HPDE6-E6E7 (cell line): ENCODE measurements around the gene RPS3A.
"Not testable (repeated sequence)": the region's sequence is repeated elsewhere in the genome, so short reads cannot be mapped to it uniquely, and the experiment has no call there.

ENCODE experiments used
- DNase-seq: peaks from one replicate; pipeline ENCODE4 v3.0.0; 2011; ENCODE audit warnings: missing footprints; ENCODE audit errors: extremely low spot score

Gene RPS3A

DNA sequence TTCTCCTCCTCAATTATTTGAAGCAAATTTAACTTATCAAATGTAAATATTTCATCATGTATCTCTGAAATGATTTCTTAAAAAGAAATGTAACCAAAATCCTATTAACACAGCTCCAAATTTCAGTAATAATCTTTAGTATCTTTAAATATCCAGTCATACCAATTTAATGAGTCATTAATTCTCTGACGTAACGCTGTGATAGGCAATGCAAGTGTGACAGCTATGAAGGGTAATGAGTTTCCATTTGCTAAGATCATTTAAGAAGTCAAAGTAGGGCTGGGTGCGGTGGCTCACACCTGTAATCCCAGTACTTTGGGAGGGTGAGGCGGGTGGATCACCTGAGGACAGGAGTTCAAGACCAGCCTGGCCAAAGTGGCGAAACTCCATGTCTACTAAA, 15.6 kb downstream of the RPS3A start:
- no peak for DNase-seq

DNA sequence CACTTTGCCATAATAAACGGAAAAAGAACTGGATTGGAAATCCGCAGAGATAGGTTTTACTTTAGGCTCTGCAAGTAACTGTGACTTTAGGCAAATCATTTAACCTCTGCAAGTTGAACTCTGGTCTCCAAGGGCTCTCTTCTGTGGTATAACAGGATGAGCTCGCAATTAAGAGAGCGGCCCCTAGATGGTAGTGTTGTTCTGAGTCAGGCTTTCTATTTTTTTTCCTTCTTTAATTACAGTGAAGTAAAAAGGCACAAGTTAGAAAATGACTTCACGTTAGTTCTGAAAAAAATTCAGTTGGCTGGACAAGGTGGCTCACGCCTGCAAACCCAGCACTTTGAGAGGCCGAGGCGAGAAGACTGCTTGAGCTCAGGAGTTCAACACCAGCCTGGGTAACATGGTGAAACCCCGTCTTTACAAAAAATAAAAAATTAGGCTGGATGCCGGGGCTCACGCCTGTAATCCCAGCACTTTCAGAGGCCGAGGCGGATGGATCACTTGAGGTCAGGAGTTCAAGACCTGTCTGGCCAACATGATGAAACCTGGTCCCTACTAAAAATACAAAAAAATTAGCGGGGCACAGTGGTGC, 18.0 kb downstream of the RPS3A start:
- DNase-seq: peak; percentile 40

DNA sequence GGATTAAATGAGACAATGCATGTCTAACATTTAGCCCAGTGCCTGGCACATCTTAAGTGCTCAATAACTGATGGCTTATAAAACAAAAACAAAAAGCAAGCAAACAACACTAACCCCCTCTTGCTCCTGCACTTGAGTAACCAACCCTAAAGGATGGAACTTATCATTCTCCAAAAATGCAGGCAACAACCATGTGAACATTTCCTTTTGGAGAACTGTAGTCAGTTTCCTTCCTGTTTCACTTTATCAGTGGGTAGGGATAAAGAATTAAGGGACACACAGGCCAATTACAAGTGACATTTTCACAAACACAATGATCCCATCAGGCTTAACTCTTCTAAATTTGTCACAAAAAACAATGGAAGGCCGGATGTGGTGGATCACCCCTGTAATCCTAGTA, 30.4 kb downstream of the RPS3A start:
- no peak for DNase-seq

DNA sequence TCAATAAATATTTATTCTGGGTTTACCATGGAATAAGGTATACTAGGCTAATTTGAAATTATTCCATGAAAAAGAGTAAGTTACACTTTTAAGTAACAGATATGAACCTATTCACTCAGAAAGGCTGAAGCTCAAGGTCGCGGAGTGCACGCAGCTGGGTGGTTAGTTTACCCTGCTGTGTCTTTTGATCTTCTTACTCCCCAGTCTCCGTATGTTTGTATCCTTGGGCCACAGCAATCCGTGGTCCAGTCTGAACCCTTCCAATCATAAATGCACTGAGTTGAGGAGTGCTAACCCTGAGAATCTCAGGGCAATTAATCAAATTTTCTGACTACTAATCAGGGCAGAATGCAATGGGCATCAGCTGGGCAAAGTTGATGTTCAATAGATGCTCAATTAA, 33.9 kb downstream of the RPS3A start:
- DNase-seq: no peak

DNA sequence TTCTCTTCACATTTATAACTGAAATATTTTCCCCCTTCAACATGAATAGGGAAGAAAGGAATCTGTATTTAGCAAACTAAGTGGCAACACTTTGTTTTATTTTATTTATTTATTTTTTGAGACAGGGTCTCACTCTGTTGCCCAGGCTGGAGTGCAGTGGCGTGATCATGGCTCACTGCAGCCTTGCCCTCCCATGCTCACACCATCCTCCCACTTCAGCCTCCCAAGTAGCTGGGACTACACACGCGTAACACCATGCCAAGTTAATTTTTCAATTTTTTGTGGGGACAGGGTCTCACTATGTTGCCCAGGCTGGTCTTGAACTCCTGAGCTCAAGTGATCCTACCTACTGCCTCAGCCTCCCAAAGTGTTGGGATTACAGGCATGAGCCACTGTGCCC, 36.6 kb downstream of the RPS3A start:
- DNase-seq: not testable (repeated sequence)

DNA sequence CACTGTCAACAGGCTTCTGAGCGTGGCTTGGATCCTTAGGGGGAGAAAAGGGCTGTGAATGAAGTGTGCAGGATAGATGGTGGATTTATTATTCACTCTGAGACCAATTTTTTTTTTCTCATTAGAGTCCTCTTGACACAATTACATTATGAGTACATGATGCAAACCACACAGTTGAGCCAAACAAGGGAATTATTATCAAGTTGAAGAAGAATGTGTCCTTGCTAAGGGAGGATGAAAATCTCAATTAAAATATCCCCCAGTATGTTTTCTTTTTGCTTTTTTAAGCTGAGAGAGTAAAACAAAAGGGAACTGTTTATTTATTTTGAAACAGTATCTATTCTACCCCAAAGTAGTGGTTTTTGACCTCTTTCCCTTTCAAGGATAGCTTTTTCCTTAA, 40.4 kb downstream of the RPS3A start:
- DNase-seq: no peak

DNA sequence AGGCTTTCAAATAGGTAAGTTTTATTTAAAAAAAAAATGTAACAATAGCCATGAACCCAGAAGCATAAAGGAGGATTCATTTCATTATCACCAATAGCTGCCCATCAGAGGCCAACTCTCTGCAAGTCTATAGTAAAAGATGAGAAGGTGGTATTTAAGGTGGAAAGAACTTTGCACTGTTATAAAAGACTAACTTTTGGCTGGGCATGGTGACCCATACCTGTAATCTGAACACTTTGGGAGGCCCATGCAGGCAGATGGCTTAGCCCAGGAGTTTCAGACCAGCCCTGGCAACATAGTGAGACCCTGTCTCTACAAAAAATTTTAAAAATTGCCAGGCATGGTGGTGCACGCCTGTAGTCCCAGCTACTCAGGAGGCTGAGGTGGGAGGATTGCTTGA, 43.3 kb downstream of the RPS3A start:
- no peak for DNase-seq

DNA sequence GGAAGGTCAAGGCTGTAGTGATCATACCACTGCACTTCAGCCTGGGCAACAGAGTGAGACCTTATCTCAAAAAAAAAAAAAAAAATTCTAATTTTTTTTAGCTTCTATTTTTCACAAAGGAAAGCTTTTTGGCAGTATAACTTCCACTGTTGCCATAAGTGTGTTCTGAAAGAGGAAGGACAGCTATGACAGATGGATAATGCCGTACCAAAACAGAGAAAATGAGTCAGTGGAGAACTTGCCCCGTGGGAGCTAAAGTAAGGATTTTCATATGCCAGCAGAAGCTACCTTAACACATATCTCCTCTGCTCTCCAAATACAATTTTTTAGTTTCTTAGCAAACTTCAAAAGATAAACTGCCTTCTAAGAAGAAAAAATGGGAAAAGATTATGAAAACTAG, 43.7 kb downstream of the RPS3A start:
- DNase-seq: no peak

DNA sequence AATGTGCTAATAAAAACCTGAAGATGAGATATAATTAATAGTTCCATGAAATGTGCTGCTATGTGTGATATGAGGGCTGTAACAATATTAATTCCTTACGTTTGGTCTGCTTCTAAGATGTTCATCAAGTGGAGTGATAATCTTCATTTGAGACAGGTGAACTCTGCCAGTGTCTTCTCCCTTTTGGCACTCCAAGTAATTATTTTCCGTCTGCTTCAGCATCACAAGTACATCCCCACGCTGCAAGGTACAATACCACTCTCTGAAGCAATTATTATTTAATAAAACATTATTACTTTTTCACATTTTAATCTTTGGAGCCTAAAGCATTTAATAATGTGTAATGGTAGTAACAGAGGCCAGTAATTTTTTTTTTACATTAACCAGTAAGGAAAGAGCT, 44.4 kb downstream of the RPS3A start:
- no peak for DNase-seq

DNA sequence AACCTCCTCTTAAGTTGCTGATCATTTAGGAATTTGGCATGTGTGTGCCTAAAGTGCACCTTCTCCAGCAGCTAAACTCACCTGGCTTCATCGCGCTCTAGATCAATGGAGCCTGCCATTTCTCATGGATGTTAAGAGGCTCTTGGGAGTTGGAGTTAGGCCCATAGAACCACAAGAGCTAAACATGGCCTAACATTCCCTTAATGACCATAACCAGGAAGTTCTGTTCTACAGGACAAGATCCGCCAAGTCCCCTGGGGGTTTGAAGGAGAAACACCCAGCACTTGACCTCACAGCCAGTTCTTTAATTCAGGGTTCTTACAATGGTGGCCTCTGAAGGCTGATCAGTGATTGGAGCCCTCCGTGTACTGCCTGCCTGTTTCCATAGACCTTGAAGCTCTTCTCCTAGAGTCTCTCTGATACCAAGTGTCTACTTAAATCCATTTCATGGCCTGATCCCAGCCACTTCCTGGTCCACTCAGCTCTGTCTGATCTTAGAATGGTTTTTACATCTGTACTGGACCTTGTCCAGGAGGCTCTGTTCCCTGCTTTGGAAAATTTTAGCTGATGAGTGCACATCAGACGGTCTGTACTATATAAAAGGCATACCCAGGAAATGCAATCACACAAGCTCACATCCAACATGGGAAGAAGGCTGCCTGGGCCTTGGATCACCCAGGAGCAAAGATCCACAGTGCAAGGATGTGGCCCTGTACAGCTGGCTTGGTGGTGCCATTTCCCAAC, 45.1 kb downstream of the RPS3A start:
- no peak for DNase-seq

DNA sequence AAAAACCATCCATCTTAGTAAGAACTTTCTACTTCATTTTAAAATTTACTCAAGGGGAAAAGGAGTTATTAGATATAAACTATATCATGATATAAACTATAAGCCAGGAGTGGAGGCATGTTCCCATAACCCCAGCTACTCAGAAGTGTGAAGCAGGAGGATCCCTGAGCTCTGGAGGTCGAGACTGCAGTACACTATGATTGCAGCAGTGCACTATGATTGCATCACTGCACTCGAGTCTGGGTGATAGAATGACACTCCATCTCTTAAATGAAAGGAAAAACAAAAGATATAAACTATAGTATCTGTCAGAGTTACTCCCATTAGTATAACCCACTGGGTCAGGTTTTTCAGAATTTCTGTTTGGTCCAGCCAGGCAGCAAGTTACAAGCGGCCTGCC, 47.6 kb downstream of the RPS3A start:
- no peak for DNase-seq

DNA sequence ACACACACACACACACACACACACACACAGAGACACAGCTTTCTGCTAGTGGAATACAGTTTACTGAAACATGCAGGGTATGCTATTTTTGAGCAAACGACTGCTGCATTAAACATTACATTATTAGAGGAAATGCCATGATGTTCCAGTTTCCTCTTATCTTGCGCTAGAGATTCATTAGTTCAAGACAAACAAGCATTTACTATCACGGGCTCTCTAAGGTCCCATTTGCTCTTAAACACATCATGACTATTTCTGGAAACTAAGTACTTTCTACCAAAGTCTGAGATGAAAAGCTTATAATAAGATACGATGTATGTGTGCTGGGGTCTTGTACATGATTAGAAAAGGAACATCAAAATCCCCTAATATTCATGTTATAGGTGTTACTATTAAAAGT, 48.8 kb downstream of the RPS3A start:
- DNase-seq: no peak

DNA sequence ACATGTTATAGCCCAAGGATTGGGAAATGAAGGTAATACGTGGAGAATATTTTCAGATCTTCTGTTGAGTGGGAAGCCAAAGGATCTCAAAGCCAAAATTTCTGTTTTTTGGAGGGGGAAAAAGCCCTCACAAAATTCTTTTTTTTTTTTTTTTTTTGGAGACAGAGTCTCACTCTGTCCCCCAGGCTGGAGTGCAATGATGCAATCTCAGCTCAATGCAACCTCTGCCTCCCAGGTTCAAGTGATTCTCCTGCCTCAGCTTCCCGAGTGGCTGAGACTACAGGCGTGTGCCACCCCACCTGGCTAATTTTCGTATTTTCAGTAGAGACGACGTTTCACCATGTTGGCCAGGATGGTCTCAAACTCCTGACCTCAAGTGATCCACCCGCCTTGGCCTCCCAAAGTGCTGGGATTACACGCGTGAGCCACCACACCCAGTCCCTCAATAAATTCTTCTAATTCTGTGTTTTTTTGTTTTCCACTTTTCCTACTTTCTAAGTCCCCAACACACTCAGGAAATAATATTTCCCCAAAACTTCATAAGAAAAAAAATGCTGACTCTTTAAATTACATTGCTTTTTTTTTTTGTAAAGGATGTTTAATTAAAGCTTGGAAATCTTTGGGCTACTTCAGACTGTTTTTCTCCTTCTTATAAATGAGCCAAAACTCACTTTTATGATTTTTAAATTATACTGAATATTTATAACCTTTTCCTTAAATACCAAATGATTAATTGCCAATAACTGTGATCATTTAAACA, 51.6 kb downstream of the RPS3A start:
- no peak for DNase-seq

DNA sequence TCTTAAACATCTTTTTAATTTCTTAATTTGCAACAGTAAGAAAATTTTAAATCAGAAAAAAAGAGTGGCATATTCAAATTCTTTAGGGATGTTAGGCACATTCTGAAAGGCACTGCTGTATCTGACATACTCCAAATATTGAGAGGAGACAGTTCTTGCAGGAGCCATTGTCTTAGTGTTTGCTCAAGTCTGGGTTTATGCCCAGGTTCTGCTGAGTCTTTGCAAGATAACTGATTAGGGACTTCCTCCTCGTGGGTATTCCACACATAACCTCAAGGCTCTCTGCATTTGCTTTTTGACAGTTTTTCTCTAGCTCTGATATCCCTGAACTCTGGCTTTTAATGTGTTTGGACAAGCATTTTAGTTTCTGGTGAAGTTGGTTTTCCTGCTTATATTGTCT, 52.6 kb downstream of the RPS3A start:
- no peak for DNase-seq

DNA sequence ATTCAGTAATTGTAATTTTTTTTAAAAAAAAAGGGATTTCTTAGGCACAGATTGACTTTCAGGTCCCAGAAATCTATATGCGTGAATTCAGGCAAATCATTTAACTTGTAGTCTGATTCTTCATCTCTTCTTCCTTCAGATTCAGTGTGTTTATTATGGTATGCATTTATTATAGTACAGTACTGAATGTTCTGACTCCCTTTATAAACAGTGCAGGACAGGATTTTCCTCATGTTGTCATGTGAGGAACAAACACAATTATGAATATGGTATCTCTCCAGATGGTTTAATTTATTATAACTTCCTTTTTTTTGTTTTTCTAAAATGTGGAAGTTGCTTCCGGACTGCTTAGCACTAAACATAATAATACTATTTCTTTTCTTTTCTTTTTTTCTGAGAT, 54.2 kb downstream of the RPS3A start:
- no peak for DNase-seq
